Pulmonary artery endothelial cell (primary cell): ENCODE data around the gene SRGN. TPM values are rescaled to one million over a fixed set of nuclear protein-coding genes. Genes with fewer than 3 reads are reported as not detected.
"Not testable (repeated sequence)": the region's sequence is repeated elsewhere in the genome, so short reads cannot be mapped to it uniquely, and the experiment has no call there.

ENCODE experiments used
- DNase-seq: peaks from one replicate; pipeline ENCODE4 v3.0.0-alpha.2; 2011; ENCODE audit warnings: low read depth, low spot score
- total RNA-seq: library from RNA; depleted of rRNA; stranded (reverse); fragments of >200 nt; gene quantifications from 2 replicates; pipeline ENCODE4 v1.2.3, GENCODE V29; 2014

SRGN gene
- 1,537 and 1,720 TPM in 2 replicates for total RNA-seq

DNA sequence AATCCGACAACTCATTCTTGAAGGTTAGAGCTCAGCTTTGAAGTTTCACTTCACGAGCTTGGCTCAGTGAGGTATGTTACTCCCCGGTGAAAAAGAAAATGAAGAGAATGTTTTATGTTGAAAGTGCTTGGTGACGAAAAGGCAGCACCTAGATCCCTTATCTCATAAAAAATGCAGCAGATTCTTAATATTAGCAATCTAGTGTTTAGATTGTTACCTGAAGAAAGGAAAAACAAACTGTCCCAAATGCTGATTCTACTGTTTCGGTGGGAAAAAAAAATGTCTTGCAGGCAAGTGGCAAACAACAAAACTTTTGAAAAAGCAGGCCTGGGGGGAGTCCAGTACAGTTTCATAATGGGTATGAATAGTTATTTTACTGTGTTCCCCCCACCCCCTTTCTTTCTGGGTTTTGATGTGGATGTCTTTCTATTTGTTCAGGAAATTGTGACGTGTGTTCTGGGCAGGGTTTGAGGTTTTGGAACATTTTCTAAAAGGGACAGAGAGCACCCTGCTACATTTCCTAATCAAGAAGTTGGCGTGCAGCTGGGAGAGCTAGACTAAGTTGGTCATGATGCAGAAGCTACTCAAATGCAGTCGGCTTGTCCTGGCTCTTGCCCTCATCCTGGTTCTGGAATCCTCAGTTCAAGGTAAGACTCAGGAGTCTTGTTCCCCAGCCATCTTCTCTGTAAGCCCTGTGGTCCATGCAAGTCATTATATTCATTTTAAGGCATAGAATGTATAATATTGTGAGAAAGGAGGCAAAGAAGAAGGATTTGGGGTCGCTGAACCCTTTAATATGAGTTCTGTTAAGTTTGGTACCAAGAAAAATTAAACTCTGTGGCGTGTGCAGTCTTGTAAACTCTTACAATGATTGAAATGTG, at the start of gene SRGN:
SRGN (plus strand) TSS at position 514 of the 881 bp plus-strand sequence; CDS start at position 569, 55 bp downstream.
- peak; percentile 75 for DNase-seq

GRCh38 chr10:69040904-69041303, 47.0 kb upstream of the SRGN start:
- DNase-seq, result not testable (repeated sequence)

- DNase-seq, result no peak
Measured at GRCh38 chr10:69042417-69042816, 45.5 kb upstream of the SRGN start.

GRCh38 chr10:69042838-69043237, 45.1 kb upstream of the SRGN start:
- DNase-seq, result no peak

- DNase-seq, result no peak
Measured at GRCh38 chr10:69043931-69044531, 43.9 kb upstream of the SRGN start.

- DNase-seq, result no peak
Measured at GRCh38 chr10:69044546-69044945, 43.4 kb upstream of the SRGN start.

DNA sequence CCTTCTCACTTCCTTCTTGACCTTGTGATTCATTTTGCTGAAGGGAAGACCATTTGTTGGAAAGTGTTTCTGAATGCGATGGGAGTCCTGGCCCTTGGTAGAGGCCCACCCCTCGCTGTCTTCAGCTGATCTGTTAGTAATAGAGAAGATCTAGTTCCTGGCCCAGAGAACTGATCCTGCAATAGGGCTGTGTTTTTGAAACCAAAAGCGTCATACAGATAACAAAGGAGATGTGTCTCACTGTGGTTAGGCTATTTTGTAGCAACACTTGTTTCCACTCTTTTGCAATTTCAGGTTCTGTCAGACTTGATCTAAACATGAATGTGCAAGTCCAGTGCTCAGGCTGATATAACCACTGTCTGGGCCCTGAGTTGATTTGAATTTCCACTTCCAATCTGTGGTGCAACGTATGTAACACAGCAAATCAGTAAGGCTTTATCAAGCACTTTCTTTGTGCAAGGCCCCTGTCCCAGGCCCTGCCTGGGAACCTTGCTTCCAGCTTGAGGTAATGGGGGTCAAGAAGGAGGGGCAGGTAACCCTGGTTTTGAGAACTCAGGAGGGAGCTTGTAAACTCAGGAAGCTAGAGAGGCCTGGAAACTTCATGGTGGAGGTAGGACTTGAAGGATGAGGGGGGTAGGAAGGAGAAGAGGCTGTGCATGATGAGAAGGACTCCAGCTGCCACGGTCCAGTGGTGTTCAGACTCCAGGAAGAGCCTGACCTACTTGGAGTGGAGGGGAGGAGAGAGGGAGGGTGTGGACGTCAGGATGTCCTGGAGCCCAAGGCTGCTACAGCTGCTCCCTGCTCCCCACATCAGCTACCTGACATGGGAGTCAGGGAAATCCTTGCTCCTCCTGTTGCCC, 42.2 kb upstream of the SRGN start:
- DNase-seq, result no peak

GRCh38 chr10:69047111-69047832, 40.6 kb upstream of the SRGN start:
- no peak for DNase-seq

- no peak for DNase-seq
Measured at GRCh38 chr10:69048103-69048502, 39.8 kb upstream of the SRGN start.

DNA sequence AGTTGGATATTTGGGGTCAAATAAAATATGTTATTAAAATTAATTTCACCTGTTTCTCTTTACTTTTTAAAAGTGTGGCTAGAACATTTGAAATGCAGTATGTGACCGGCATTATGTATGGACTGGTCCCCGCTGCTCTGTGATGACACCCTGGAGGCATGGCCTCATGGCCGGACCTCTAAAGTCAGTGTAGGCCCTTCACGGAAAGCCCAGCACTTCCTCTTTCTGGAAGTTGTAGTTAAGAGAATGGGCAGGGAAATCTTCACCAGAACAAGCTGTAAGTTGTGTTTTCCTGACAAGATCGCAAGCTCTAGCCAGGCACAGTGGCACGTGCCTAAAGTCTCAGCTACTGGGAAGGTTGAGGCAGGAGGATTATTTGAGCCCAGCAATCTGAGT, 38.3 kb upstream of the SRGN start:
- no peak for DNase-seq

- DNase-seq, result no peak
Measured at GRCh38 chr10:69051303-69051702, 36.6 kb upstream of the SRGN start.

GRCh38 chr10:69051710-69052487, 36.0 kb upstream of the SRGN start:
- DNase-seq, result no peak

DNA sequence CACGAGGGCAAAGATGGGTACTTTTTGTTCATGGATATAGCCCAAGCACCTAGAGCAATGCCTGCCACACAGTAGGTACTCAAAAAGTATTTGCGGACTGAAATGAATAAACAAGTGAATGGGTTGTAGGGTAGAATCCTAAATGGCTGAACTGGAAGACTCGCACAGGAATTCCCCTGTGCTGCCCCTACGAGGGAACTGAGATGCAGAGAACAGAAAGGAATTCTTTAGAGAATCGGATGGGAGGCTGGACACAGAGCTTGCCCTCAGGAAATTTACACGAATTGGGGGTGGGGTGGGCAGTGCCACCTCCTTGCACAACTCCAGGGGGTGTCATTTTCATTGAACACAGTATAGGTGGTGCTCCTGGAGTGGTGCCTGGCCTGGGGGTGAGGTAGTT, 35.2 kb upstream of the SRGN start:
- no peak for DNase-seq

- DNase-seq, result no peak
Measured at GRCh38 chr10:69055241-69055640, 32.7 kb upstream of the SRGN start.

DNA sequence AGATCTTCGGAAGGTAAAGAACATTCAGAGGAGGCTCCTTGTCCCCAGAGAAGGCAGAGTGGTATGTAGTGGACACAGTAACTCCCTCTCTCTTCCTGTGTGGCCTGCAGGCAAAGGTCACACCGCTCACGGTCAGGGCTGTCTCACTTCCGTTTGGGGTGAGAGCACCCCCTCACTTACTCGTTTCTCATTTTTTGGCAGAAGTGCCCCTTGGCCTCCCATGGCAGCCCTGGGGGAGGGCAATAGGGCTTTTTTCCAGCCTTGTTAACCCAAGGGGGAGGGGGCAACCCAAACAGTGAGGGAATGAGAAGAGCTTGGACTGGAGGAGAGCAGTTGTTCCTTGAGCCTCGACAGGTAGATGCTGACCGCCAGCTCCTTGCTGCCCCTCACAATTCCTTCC, 31.8 kb upstream of the SRGN start:
- no peak for DNase-seq

DNA sequence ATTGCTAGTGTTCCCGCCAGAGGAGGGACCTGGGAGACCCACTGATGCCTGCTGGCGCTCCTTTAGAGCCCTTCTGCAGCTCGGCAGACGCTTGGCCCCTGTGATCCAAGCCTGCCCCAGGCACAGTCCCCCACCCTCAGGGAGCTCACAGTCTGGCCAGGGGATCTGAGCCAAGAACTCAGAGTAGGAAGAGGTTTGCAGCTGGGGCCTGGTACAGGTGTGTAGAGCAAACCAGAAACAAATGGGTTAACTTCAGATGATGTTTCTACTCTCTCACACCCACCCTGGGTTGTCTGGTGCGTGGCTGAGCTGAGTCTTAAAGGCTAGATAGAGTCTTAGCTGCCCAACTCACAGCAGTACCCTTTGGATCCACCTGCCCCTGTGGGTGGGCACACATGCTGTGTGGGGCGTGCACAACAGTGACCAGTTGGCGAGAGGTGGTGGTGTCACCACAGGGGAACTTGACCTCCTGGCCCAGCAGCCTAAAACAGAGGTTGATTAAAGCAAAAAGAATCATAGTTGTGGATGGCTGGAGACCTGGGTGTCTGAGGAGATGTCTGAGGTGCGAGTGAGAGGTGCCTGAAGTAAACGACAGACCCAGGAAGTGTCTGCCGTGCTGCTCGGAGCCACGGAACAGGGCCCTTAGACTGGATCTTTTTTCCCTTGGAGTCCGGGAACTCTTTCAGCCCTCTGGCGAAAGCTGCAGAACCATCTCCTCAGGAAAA, 31.2 kb upstream of the SRGN start:
- DNase-seq, result no peak

DNA sequence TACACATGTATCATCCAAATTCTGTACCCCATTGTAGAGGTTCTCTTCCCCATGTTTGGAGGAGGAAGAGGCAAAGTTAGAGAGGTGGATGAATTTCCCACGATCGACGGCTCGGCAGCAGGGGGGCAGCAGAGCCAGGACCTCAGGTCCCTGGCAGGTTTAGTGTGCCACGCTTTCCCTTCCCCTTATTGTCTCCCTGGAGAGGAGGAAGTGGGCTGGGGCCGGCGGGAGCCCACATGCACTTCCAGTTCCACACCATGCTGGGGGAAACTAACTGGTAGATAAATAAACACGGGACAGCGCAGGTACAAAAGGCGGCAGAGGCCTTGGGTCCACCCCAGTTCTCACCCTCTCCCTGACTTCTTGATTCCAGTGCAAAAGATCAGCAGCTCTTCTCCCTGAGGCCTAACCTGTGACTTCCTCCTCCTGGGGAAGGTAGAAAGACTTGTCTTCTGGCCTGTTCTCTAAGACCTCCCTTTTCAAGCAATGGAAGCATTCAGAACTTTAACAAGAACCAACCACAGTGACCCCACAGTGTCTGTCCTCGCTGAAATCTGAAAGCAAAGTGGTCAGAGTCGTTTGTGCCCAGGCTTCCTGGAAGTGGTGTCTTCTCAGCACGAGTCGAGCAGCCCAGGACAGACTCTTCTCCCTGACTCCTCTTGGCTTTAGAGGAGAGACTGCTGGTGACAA, 30.5 kb upstream of the SRGN start:
- no peak for DNase-seq

GRCh38 chr10:69057951-69058297, 30.0 kb upstream of the SRGN start:
- no peak for DNase-seq

DNA sequence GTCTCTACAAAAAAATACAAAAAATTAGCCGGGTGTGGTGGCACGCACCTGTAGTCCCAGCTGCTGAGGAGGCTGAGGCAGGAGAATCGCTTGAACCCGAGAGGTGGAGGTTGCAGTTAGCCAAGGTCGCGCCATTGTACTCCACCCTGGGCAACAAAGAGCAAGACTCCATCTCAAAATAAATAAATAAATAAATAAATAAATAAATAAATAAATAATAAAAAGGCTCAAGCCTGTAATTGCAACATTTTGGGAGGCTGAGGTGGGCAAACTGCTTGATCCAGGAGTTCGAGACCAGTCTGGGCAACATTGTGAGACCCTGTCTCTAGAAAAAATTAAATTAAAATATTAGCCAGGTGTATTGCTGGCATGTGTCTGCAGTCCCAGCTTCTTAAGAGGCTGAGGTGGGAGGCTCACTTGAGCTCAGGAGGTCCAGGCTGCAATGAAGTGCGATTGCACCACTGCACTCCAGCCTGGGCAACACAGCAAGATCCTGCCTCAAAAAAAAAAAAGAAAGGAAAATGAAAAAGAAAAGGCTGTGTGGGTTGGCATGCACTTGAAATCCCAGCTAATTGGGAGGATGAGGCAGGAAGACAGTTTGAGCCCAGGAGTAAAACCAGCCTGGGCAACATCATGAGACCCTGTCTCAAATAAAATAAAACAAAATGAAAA, 27.6 kb upstream of the SRGN start:
- no peak for DNase-seq
